UCSD-AML1 (cell line): ENCODE data around the gene PIGT.
A peak's percentile ranks its signal among the peaks of the same experiment; 100 is the strongest.

Experiments
- DNase-seq: peaks from one replicate; lab custom pipeline; 2025; ENCODE audit not compliant: unreplicated experiment; lab: John Stamatoyannopoulos, UW

Gene PIGT

DNA sequence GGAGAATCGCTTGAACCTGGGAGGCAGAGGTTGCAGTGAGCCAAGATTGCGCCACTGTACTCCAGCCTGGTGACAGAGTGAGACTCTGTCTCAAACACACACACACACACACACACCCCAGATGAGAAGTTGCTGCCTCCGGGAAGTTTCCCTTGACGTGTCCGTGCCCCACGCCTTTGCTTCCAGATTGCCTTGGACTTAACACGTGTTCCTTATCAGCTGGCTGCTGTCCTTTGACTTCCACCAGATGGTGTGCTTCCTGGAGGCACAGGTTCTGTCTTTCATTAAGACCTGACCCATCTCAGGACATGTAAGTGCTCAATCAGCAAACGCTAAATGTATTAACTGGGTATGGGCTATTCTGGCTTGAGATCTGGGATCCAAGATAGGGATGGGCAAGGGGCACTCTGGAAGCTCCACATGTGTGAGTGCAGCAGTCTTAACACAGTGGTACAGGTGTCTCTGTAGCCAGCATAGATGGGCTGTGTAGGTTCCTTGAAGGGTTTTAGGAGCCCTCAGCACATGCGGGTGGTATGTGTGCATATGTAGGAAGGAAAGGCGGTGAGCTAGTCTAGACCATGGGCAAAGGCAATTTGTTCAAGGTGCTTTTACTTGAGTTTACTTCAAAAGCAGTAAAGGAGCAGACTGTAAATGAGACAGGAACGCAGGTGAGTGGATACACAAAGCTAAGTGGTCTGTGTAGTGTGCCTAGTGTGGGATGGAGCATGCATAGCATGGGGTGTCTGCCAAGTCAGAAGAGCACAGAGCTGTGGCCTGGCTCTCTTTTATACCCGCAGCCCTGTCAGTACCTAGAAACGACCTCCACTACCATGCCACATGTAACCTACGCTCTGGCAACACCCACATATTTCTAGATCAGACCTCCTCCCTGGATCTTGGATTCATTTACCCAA, 11.6 kb downstream of the PIGT start:
- DNase-seq: no peak

DNA sequence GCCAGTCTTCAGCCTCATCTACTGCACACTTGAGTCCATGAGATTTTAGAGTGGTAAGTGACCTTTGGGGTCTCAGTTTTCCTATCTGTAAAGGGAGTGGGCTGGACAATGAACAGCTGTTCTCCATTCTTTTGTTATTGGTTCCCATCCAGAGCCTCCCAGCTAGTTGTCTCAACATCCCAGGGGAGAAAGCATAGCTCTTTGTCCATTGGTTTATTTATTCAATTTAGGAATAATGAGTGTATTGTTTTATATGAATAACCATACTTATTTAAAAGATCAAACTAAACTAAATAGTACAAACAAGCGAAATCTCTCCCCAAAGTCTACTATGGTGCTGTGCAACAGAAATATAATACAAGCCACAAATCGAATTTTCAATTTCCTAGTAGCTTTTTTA, 13.7 kb downstream of the PIGT start:
- DNase-seq: no peak

DNA sequence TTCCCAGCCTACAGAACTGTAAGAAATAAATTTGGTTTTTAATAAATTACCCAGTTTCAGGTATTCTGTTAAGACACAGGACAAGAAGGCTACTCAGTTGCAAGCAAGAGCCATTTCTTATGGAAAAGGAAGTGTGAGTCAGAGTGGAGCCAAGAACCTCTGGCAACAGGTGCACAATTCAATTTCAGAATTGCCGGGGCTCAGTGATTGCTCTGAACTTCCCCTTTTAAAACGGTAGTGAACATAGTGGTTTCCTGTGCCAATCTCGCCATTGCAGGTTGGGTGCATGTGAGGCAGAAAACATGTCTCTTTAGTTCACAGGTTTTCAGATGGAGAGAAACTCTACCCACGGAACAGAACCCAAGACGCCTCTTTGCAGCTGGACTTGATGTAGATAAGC, 16.4 kb downstream of the PIGT start:
- peak; percentile 33 for DNase-seq

DNA sequence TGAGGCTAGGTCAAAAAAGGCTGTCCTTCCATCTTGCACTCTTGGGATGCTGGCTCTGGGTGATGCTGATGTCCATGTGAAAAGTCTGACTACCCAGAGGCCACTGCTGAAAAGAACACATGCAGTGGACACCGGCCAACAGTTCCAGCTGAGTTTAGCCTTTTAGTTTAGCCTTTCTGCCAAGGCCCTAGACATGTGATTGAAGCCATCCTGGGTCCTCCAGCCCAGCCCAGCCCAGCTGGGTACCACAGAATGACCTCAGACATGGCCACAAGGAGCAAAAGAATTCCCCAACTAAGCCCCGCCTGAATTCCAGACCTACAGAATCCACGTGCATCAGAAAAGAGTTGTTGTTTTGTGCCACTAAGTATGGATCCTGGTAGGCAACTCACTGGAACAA, 17.4 kb downstream of the PIGT start:
- no peak for DNase-seq

DNA sequence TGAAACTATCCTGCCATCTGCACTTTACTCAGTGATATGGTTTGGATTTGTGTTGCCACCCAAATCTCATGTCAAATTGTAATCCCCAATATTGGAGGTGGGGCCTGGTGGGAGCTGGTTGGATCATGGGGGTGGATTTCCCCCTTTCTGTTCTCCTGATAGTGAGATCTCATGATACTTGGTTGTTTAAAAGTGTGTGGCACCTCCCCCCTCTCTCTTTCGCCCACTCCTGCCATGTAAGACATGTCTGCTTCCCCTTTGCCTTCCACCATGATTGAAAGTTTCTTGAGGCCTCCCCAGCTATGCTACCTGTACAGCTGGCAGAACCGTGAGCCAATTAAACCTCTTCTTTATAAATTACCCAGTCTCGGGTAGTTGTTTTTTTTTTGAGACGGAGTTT, 18.0 kb downstream of the PIGT start:
- DNase-seq: no peak

DNA sequence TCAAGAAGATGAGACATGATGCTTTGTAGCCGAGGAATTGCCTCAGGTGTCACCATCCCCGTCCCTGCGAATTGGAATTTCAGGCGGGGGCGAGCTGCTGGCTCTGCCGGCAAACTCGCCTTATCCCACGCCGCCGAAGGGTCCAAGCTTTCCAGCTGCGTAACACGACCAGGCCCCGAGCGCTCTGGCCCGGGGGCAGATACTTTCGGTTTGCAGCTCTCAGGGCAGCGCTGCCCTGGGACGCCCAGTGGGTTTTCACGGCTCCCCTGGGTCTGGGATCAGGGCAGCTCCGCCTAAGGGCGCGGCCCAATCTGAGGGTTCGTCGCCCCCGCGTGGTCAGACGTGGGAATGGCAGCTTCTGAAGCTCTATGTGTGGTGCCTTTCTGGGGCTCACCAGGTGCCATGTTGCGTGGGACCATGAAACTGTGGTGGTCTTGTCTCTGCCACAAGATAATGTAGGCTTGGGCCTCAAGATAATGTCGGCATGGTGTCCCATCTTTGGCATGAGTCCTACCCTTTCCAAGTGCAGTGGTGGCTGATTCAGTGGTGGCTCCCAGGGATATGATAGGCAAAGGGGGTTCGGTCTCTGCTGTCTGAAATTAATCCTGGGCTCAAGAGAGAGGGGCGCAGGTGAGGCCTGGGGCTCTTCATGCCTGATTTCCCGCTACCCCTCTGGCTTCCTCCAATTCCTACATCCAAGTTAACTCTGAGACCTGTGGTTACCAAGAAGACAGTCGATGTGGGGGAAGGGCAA, 21.0 kb downstream of the PIGT start:
- peak; percentile 86 for DNase-seq

DNA sequence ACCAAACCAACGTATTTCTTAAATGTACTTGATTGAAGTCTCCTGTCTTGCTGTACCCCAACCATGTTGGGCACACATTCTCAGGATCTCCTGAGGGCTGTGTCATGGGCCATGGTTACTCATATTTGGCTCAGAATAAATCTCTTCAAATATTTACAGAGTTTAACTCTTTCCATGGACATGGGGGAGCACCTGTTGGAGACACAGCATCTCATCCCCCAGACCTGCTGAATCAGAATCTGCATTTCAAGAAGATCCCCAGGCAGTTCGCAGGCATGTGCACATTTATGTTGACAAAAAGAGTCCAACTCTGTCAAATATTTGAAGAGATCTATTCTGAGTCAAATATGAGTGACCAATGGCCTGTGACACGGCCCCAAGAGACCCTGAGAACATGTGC, 24.5 kb downstream of the PIGT start:
- DNase-seq: no peak

DNA sequence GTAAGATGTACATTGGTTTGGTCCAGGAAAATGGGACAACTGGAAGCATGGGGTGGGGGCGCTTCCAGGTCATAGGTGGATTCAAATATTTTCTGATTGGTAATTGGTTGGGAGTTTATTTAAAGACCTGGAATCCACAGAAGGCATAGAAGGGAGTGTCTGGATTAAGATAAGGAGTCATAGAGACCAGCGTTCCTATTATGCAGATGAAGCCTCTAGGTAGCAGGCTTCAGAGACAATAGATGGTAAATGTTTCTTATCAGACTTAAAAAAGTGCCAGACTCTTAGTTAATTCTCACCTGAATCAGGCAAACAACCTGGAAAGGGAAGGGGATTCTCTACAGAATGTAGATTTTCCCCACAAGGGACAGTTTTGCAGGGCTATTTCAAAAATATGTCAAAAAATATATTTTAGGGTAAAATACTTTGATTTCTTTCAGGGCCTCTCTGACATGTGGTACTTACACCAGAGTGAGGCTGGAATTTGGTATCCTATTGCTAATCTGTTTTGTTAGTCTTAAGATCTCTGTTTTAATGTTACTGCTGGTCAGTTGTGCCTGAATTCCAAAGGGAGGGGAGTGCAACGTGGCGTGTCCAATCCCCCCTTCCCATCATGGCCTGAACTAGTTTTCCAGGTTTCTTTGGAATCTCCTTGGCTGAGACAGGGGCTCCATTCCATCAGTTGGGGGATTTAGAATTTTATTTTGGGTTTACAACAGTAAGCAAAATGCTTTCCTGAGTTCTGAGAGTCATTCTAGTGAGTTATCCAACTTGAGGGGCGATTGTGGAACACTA, 25.1 kb downstream of the PIGT start:
- DNase-seq: no peak

DNA sequence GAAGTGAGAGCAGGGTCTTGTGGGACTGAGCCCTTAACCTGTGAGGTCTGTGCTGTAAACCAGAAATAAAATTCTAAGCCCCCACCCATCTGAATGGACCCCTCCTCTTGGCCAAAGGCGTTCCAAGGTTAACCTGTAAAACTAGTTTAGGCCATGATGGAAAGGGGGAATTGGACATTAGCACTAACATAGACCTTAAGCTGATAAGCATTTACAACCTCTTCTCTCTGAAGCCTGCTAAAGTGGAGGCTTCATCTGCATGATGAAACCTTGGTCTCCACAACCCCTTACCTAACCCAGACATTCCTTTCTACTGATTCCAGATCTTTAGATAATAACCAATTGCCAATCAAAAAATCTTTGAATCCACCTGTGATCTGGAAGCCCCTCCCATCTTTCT, 25.8 kb downstream of the PIGT start:
- no peak for DNase-seq

DNA sequence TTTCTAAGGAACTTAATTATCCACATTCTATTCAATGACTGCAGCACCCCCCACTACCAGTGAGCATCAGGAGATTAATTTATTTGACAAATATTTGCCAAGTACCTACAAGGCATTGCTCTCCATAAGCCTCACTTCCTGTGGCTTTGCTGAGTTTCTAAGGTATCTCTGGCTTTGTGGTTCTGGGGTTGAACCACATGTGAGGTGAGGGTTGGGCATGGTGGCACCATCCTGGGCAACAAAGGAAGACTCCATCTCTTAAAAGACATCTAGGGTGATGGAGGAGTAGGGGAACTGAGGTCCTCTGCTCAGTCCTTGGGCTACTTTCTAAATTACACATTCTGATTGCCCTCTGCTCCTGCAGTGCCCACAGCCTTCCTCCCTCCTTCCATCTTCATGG, 28.1 kb downstream of the PIGT start:
- no peak for DNase-seq

DNA sequence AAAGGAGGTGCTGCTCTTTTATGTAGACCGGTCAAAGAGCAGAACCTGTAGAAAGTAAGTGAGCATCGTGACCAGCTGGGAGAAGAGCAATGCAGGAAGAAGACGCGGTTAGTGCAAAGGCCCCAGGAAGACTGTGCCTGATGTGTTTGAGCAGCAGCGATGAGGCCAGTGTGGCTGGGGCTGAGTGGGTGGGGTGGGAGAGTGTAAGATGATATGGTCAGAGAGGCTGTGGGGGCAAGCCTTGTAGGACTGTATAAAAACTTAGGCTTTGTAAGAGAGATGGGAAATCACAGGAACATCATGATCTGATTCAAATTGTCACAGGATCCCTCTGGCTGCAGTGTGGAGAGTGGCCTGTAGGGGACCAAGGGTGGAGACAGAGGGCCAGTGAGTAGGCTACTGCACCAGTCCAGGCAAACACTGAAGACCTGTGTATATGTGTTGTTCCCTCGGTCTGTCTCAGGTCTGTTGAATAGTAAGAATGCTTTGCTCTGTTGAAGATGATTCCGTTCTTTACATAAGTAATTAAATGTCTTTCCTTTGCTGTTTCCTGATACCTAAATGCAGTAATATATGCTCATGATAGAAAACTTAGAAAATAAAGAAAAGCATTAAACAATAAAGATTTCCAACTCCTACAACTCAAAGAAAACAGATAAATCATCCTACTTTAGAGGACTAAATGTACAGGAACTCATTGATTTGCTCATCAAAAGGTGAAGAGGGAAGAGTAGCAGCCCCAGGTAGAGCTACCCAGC, 30.0 kb downstream of the PIGT start:
- DNase-seq: peak; percentile 45

DNA sequence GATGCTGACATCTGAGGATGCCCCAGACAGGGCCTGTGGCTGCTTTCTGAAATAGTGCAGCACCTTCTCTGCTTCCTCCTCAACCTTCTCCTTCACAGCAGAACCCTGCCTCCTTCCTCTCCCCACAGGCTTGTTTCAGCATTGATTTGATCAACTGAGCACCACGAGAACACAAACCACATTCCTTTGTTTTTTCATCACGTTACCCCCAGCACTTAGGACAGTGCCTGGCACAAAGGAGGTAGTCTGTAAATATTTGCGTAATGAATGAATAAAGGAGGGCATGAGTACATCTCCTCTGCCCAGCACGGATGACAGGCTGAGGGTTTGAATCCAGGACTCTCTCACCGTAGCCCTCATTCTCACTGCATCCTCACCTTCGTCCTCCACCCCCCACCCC, 32.3 kb downstream of the PIGT start:
- no peak for DNase-seq

DNA sequence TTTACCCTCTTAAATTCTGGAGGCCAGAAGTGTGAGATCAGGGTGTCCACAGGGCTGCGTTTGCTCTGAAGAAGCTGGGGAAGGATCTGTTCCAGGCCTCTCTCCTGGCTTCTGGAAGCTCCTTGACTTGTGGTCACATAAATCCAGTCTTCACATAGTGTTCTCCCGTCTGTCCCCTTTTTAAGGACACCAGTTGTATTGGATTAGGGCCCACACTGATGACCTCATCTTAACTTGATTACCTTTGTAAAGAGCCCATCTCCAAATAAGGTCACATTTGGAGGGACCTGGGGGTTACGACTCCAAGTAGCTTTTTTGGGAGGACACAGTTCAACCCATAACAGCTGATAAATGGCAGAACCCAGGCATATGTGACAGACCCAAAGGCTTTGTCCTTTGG, 33.6 kb downstream of the PIGT start:
- DNase-seq: no peak

DNA sequence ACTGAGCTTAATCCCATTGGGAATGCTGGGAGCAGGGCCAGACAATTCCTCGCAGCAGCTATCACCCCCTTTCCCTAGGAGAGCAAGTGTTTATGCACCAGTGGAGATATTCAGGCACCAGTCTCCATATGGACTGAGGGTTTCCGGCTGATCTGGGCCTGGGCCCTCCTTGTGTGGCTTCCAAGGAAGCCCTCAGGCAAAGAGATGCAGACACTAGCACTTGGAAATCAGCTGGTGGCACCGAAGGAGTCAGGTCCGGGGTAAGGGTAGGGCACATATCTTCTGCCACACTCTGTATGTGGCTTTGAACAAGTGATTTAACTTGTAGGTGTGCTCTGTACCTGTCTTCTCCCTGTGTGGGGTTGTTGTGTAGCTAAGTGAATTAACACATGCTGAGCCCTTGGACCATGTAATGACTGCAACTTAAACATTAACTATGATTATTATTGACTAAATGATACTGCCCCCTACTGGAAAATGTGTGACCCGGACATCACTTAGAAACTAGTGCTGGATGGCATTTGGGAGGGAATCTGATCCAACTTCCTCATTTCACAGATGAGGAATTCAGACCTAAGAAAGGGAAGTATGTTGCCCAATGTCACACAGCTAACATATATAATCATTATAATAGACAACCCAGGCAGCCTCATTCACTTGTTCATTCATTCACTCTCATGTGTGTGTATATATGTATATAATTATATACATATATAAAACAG, 34.3 kb downstream of the PIGT start:
- DNase-seq: no peak

DNA sequence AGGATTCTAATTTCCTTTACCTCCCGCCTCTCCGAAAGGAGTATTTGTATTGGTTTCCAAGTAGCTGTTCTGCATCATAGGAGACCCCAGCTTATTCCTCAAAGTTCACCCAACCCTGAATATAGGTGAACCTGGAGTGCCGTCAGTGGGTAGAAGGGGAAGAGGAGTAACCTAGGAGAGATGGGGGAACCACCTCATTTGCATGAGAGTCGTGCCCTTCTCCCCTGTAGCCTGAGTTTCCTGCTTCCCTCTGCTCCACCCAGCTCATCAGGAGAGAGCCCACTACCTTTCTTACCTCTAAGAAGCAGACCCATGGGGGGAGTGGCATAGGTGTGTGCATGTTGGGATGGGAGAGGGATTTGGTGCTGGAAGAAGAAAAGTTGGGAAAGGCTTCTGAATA, 36.3 kb downstream of the PIGT start:
- DNase-seq: no peak

DNA sequence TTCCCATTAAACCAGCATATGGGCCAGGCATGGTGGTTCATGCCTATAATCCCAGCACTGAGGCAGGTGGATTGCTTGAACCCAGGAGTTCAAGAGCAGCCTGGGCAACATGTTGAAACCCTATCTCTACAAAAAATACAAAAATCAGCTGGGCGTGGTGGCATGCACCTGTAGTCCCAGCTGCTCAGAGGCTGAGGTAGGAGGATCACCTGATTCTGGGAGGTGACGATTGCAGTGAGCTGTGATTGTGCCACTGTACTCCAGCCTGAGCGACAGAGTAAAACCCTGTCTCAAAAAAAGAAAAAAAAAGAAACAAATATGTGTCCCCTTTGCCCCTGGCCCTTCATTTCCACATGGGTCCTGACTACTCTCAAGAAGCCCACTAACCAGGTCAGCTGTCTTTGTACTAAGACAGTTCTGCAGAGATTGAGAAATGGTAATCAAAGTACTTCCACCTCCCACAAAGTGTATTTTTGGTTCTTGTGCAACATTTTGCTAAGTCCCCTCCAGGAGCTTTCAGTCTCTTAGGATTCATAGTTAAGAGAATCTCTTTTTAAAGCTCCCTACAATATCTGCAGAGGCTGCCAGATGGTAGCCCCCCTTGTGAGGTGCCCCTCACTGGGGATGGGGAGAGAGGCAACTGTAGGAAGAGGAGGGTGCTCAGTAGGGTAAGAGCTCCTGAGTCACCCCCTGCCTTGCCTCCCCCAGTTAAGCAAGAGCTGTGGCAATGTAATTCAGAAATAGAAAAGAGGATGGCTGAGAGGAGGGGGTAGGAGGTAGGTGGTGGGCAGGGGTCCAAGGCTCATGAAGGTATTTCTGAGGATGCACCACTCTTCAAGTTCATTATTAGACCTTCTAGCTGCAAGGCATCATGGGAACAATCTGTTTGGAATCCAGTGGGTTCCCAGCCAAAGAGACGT, 37.1 kb downstream of the PIGT start:
- DNase-seq: no peak

DNA sequence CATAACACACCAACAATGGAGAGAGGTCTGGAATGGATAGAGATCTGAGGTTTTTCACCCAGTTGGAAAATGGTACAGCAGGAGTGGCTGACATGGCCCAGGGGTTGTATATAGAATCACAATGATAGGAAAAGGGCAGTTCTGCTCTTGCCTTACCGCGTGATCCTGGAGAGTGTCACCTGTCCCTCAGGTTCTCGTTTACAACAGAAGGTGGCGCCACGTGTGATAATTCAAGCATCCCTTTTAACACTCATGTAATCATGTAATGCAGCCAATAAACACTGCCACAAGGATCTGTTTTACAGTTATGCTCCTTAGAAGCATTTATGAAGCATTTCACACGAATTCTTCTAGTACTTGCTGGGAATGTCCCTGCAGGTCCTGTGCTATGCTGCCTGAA, 40.7 kb downstream of the PIGT start:
- DNase-seq: no peak

DNA sequence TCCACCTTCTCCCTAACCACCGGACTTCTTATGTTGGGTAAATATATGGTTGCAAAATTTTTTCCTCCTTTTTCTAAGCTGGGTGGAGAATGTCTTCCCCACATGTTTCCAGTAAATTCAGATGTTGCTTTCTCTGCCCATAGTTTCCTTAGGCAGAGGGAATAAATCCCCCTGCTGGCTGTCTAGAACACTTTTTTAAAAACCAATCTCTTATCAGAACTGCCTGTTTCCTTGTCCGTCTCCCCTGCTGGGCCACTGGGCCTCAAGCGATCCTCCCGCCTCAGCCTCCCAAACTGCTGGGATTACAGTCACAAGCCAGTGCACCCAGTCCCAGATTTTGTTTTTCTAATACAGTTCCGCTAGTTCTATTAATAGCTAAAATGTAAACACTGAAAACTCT, 43.7 kb downstream of the PIGT start:
- no peak for DNase-seq

DNA sequence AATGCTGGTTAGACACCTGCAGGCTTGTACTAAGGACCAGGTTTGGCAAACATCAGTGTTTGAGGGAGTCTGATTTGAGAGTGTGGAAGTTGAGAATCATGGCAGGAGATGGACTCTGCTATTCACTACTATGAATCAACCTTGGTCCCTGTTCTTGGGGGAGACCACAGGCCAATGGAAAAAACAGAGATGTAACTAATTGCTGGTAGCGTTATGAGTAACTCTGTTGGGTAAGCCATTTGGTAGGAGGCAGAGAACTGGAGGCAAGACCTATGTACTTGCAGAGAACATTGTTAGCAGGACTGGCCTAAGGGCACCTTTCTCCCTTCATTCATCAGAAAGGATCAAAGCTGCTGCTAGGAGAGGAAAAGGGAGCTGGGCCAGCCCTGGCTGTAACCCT, 45.3 kb downstream of the PIGT start:
- DNase-seq: no peak
